NCI-H2081 treated with DMSO at 0.1 percent for 48 hours (cell line): Measurements from ENCODE around the gene SSH2.
"Not testable (repeated sequence)": the region's sequence is repeated elsewhere in the genome, so short reads cannot be mapped to it uniquely, and the experiment has no call there.

ENCODE experiments used
- DNase-seq: peaks from one replicate; lab custom pipeline; 2025; lab: John Stamatoyannopoulos, UW

The SSH2 gene

GRCh38 chr17:29733166-29733565 is 196.9 kb downstream of the SSH2 start:
- no peak for DNase-seq

GRCh38 chr17:29732613-29733012 is 197.4 kb downstream of the SSH2 start:
- no peak for DNase-seq

GRCh38 chr17:29732209-29732608 is 197.8 kb downstream of the SSH2 start:
- no peak for DNase-seq

- DNase-seq: no peak
These were observed 198.5 kb downstream of the SSH2 start for GRCh38 chr17:29731589-29731929.

GRCh38 chr17:29728490-29728889 is 201.5 kb downstream of the SSH2 start:
- DNase-seq: no peak

- DNase-seq: no peak
These were observed 203.2 kb downstream of the SSH2 start for GRCh38 chr17:29726715-29727252.

- DNase-seq: not testable (repeated sequence)
These were observed 204.6 kb downstream of the SSH2 start for GRCh38 chr17:29725408-29725807.

GRCh38 chr17:29723278-29724047 is 206.6 kb downstream of the SSH2 start:
- no peak for DNase-seq

- DNase-seq: no peak
These were observed 207.4 kb downstream of the SSH2 start for GRCh38 chr17:29722411-29723198.

GRCh38 chr17:29720551-29720950 is 209.5 kb downstream of the SSH2 start:
- DNase-seq: no peak

- DNase-seq: no peak
These were observed 210.6 kb downstream of the SSH2 start for GRCh38 chr17:29719469-29719868.

GRCh38 chr17:29718446-29719039 is 211.5 kb downstream of the SSH2 start:
- no peak for DNase-seq

GRCh38 chr17:29717817-29718216 is 212.2 kb downstream of the SSH2 start:
- no peak for DNase-seq

GRCh38 chr17:29716566-29716965 is 213.5 kb downstream of the SSH2 start:
- DNase-seq: no peak

- no peak for DNase-seq
These were observed 214.3 kb downstream of the SSH2 start for GRCh38 chr17:29715680-29716079.

- DNase-seq: no peak
These were observed 215.9 kb downstream of the SSH2 start for GRCh38 chr17:29714146-29714545.

- no peak for DNase-seq
These were observed 216.4 kb downstream of the SSH2 start for GRCh38 chr17:29713626-29714025.

GRCh38 chr17:29711588-29712385 is 218.2 kb downstream of the SSH2 start:
- no peak for DNase-seq

GRCh38 chr17:29710891-29711418 is 219.1 kb downstream of the SSH2 start:
- DNase-seq: no peak

GRCh38 chr17:29710520-29710884 is 219.5 kb downstream of the SSH2 start:
- no peak for DNase-seq

GRCh38 chr17:29709866-29710519 is 220.0 kb downstream of the SSH2 start:
- DNase-seq: no peak
